Glomerular endothelial cell (primary cell): Measurements from ENCODE around the gene BRIX1. TPM values are rescaled to one million over a fixed set of nuclear protein-coding genes. Genes with fewer than 3 reads are reported as not detected.
"Not testable (repeated sequence)": the region's sequence is repeated elsewhere in the genome, so short reads cannot be mapped to it uniquely, and the experiment has no call there.

Experiments used
- DNase-seq: peaks from one replicate; pipeline ENCODE4 v3.0.0-alpha.2; 2011; ENCODE audit warnings: low read depth, low spot score; ENCODE audit errors: extremely low read depth
- total RNA-seq: library from RNA; depleted of rRNA; stranded (reverse); fragments of >200 nt; gene quantifications from 2 replicates; pipeline ENCODE4 v1.2.3, GENCODE V29; 2015

Gene BRIX1
- total RNA-seq, 1 donor from 2014 or later: 18.7 TPM

GRCh38 chr5:34913072-34913471 lies 2.4 kb upstream of the BRIX1 start:
- DNase-seq: no peak

DNA sequence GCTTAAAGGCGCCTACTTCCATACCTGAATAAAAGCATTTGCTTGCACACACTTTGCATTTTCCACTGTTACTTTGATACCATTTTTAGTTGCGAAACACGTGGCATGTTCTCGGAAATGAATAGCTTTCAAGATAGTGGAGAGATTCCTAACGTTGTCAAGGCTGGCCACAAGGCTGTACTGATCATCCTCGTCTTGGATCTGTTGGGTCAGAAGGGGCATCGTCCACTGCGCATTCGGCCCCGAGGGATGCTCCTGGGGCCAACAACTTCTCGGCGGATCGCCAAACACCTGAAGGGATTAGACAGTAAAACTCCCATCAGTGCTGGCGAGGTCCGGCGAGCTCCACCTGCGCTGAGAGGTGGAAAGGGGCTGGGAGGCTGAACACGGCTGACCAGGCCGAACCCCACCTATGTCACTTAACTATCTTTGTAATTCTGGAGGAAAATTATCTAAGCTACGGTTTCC lies 806 bp upstream of the BRIX1 start:
- no peak for DNase-seq

DNA sequence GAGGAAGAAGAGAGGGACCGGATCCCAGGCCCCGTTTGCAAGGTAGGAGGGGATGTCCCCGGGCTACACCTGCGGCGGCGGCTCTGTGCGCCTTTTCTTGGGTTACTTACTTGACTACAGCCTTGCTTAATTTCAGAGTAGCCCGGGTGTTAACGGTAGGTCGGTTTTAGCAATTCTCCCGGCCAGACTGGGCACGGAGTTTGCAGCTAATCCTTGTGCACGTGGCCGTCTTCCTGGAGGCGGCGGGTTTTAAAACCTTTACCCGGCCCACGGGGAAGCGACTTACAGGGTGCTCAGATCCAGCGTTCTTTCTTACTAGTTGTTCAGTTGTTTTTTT lies 313 bp downstream of the BRIX1 start:
- DNase-seq: no peak

DNA sequence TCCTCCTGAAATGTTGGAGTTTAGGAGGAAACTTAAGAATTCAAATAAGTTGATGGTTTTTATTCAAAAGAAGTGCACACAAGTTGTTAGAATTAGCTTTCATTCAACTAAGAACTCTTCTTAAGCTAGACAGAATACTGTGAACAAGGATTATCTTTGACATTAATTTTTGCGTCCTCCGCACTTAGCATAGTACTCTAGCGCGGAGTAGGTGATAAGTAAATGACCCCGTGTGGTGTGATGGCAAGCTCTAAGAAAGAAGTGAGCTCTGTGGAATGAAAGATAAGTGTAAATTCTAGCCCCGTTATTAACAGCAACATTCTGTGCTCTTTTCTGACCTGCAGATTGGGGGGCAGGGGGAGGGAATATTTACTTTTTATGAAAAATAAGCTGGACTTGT lies 1.0 kb downstream of the BRIX1 start:
- no peak for DNase-seq

- DNase-seq: no peak
Observed at GRCh38 chr5:34918025-34918424, 2.5 kb downstream of the BRIX1 start.

- DNase-seq: no peak
Observed at GRCh38 chr5:34919077-34919476, 3.6 kb downstream of the BRIX1 start.

DNA sequence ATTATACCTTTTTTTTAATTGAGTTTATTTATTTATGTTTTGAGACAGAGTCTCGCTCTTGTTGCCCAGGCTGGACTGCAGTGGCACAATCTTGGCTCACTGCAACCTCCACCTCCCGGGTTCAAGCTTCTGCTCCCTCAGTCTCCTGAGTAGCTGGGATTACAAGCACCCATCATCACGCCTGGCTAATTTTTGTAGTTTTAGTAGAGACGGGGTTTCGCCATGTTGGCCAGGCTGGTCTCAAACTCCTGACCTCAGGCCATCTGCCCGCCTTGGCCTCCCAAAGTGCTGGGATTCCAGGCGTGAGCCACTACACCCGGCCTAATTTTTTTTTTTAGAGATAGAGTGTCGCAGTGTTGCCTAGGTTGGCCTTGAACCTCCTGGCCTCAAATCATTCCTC lies 7.7 kb downstream of the BRIX1 start:
- not testable (repeated sequence) for DNase-seq

DNA sequence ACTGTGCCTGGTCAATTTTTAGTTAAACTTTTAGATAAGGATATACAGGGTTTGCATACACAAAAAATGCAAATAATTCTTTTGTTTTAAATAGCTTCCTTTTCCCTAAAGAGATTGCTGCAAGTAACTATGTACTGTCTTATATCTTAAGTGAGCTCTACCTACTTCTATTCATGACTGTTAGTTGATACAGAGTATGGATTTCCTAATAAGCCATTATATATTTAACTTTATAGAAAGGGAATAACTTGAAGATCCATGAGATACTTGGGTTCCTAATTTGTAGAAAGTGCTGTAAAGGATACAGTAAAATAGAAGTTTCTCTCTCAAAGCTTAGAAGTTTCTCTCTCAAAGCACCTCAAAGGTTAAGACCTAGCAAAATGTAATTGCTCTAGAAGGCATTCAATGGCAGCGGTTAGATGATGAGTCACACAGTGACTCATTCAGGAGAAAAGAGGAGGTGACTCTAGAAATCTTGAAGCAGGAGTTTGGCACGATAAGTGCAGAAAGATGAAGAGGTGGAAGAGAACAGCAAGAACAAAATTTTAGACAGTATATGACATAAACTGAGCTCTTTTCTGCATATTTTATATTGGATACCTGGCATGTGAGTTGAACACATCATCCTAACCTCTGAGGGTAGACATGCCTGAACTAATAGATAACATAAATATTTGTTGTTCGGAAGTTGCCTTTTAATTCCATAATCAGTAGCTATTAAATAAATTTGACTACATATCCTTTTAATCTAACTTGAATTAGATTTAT lies 8.4 kb downstream of the BRIX1 start:
- DNase-seq: peak; percentile 62

DNA sequence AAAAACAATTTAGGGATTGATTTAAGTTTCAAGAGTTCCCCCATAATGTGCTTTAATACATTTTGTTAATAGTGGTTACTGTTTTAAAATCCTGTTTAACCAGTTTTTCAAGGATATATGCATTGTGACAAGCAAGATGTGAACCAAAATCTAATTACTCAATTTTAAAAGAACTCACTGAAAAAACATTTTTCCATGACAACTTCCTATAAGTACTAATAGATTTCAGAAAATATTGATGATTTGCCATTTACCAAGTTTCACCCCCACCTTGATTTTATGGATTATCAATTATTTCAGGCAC lies 8.9 kb downstream of the BRIX1 start:
- no peak for DNase-seq

GRCh38 chr5:34926318-34926888 lies 10.9 kb downstream of the BRIX1 start:
- DNase-seq: no peak

GRCh38 chr5:34927785-34928184 lies 12.3 kb downstream of the BRIX1 start:
- no peak for DNase-seq

DNA sequence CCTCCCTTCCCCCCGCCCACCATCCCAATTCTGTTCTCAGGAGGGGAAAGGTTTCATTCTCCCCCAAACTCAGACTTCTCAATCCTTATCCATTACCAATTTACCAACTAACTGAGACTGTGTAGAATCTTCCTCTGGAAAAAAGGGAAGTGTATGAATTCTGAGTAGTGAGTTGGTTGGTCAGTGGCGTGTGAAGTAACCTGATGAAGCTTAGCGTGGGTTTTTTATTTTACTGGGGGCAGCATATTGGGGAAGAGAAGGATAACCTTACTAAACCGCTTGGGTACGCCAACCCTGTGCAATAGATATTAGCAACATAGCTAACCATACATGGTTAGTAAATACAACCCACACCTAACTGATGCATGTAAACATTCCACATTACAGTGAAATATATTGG lies 12.8 kb downstream of the BRIX1 start:
- no peak for DNase-seq

DNA sequence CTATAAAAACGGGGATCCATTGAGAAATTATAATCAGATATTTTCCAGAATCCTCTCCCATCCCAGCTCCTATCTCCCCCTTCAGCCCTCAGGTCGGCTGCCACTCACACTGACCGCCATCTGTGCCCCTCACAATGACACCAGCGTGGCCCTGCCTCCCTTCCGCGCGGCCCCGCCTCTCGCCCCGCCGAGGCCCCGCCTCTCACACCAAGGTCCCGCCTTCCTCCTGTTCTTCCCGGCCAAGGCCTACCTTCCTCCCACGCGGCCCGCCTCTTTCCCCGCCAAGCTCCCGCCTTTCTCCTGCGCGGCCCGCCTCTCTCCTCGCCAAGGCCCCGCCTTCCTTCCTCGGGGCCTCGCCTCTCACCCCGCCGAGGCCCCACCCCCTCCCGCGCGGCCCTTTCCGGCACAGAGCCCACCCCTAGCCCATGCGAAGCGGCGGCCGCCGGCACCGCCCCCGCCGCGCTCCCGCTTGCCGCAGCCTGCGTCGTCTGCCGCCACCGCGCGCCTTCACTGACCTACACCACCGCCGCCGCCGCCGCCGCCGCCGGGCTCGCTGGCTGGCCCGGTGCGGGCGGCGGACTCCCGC lies 13.7 kb downstream of the BRIX1 start, which contains the start of gene DNAJC21:
TSS of gene DNAJC21 (plus strand) at position 426 of the 586 bp plus-strand sequence. CDS start 261 bp downstream, outside the sequence.
- DNase-seq: no peak

- DNase-seq: no peak
Observed at GRCh38 chr5:34929720-34930461, 14.4 kb downstream of the BRIX1 start.

- no peak for DNase-seq
Observed at GRCh38 chr5:34930462-34930844, 14.9 kb downstream of the BRIX1 start.

DNA sequence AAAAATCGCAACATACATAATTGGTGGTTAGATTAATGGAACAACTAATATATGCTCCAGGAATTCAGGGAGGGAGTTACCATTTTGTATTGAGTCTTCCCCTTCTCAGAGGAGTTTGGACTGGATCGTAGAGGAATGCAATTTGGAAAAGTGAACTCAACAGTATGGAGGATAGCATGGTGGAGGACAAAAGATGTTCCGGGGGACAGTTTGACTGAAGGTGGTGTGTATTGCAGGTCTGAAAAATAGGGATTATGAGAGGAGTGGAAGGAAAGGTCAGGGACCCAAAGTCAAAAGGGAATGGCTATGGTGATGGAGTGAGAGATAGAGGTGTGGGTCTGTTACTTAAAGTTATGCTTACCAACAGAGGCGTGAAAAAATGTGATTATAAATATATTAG lies 15.4 kb downstream of the BRIX1 start:
- DNase-seq: no peak

- DNase-seq: no peak
Observed at GRCh38 chr5:34932947-34933346, 17.4 kb downstream of the BRIX1 start.

DNA sequence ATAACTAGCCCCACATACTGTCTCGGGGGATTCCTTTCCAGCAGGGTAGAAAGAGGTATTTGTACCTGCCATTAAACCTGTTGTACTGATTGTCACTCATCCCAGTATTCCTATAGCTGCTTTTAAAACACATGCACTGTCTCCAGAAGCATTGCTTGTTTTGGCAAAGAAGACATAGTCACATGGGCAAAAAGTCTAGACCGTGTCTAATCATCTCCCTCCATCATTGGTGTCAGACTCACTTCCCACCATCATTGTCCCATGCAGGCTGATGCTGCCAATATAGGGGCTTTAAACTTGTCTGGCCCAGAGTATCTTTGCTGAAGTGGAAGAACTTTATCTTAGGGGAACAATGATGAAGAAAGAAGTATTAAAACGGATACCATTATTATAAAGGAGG lies 26.4 kb downstream of the BRIX1 start:
- no peak for DNase-seq

DNA sequence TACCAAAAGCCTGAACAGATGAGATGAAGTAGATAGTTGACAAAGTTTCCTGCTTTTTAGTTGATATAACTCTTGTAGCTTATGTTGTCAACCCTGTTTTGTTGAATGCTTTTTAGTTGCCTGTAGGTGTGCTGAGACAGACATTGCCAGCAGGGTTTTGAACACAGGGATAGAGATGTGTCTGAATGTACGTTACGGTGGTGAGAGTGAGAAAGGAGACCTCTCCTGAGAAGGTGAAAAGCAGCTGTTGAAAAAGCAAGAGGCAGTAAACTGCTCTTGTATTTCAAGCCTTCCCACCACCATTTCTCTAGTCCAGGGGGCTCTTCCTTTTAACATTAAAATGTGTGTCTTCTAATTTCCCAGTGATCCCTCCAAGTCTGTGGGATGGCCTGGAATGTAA lies 28.5 kb downstream of the BRIX1 start:
- DNase-seq: no peak

DNA sequence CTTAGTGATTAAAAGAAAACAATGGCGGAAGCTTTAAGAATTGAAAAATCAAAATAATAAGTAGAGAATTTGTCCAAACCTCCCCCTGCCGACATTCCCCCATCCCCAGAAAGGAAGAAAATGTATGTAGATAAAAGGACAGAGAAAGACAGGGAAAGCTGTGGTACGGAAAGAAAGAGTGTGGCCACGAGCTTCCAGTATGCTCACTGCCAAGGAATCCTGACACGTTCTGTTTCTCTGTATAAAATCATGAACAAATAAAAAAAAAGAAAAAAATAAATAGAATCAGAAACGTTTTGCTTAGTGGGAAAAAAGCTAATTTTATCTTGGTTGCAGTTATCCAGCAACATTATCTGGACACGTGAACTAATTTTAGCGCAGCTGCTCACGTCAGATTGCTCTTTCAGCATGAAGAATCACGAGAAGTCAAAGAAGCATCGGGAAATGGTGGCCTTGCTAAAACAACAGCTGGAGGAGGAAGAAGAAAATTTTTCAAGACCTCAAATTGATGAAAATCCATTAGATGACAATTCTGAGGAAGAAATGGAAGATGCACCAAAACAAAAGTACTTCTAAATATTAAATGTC lies 29.0 kb downstream of the BRIX1 start:
- no peak for DNase-seq

DNA sequence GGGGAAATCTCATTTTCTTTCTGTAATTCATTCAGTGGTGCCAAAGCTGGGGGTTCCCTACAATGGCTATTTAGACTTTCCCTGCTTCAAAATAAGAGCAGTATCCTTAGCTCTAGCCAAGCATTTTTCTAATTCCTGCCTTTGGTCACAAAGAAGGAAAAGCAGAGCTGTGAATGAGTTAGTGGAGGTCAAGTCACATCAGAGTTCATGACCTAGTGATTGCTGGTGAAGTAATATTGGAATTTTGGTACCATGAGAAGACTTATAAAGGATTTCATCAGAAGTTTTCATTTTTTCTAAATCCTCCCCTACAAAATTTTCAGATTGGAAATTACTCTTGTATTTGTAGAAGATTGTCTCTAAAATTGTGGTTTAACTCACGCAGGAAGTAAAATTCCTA lies 41.8 kb downstream of the BRIX1 start:
- DNase-seq: no peak
